HepG2 (cell line): ENCODE data around the gene SMARCB1. TPM values are rescaled to one million over a fixed set of nuclear protein-coding genes. Genes with fewer than 3 reads are reported as not detected.
"Not testable (repeated sequence)": the region's sequence is repeated elsewhere in the genome, so short reads cannot be mapped to it uniquely, and the experiment has no call there.

Experiments
- ATAC-seq: fragments of 200-7000 bp; cut with Tn5 transposase; 3 replicates; pipeline ENCODE4 v1.9.1; 2020; ENCODE audit warnings: mild to moderate bottlenecking, moderate library complexity
- BruUV-seq: library from RNA; stranded (reverse); fragments of 400-500 nt; replicated peaks from 2 replicates; lab custom pipeline; 2021; lab: Mats Ljungman, UMichigan
- CTCF ChIA-PET: fragments of 300-600 bp; formaldehyde crosslinking; extraction: SDS; loops from one replicate; lab custom pipeline; 2021; ENCODE audit warnings: low total read pairs, inconsistent platforms, low intra/inter-chr PET ratio; lab: Yijun Ruan, JAX
- POLR2A ChIA-PET: fragments of 350-600 bp; sonication (Branson Sonifier 250); formaldehyde crosslinking; loops from one replicate; lab custom pipeline; 2020; ENCODE audit warnings: antibody characterized with exemption, inconsistent platforms; lab: Yijun Ruan, JAX
- DNase-seq: peaks from one replicate; pipeline ENCODE4 v3.0.0-alpha.2; 2015; ENCODE audit warnings: low spot score
- FAIRE-seq: peaks from 3 replicates; lab custom pipeline; 2011; peaks lifted over from hg19 to GRCh38; lab: Jason Lieb, UNC
- H2AFZ ChIP-seq: one replicate; pipeline ENCODE4 v1.6.1; 2011; ENCODE audit warnings: low read length, inconsistent platforms
- H3K27ac ChIP-seq: fragments of 300-600 bp; 3 replicates; pipeline ENCODE4 v1.8.0; 2011; ENCODE audit warnings: mixed run types, mild to moderate bottlenecking, mixed read lengths, low read length, inconsistent platforms; ENCODE audit not compliant: insufficient read depth; ENCODE audit errors: extremely low read length
- H3K27me3 ChIP-seq, 2 experiments: fragments of 200-600 bp in 1 of 2; 2 replicates in 1 of 2; 3 replicates in 1 of 2; pipeline versions ENCODE4 v1.6.0 to v1.8.0; 2011; ENCODE audit warnings: low read length in 2 of 2, mild to moderate bottlenecking in 2 of 2, moderate library complexity in 2 of 2, inconsistent platforms in 1 of 2; ENCODE audit not compliant: insufficient read depth in 2 of 2, control insufficient read depth in 1 of 2
- H3K36me3 ChIP-seq, 2 experiments: fragments of 200-600 bp in 1 of 2; replicated peaks in 1 of 2; 2 replicates in 1 of 2; 3 replicates in 1 of 2; pipeline versions ENCODE4 v1.5.1 to v1.8.0; 2011; ENCODE audit warnings: low read length in 2 of 2, inconsistent platforms in 1 of 2; ENCODE audit not compliant: insufficient read depth in 2 of 2, control insufficient read depth in 1 of 2
- H3K4me1 ChIP-seq: 2 replicates; pipeline ENCODE4 v1.5.1; 2012; ENCODE audit warnings: low read length, inconsistent platforms; ENCODE audit not compliant: insufficient read depth
- H3K4me2 ChIP-seq: 2 replicates; pipeline ENCODE4 v1.6.0; 2011; ENCODE audit warnings: low read depth, low read length, inconsistent platforms
- H3K4me3 ChIP-seq, 3 experiments: fragments of 200-600 bp in 1 of 3; sonication (generic), shearing (Covaris generic) in 1 of 3; replicated peaks in 1 of 3; 2 replicates each; pipeline ENCODE4 v1.5.1; 2011 to 2016; ENCODE audit warnings: low read length in 3 of 3, inconsistent platforms in 2 of 3, low read depth in 2 of 3, mild to moderate bottlenecking in 2 of 3, control low read depth in 1 of 3, mixed read lengths in 1 of 3; ENCODE audit not compliant: insufficient read depth in 1 of 3
- H3K79me2 ChIP-seq: one replicate; pipeline ENCODE4 v1.6.1; 2011; ENCODE audit warnings: low read length, inconsistent platforms; ENCODE audit not compliant: insufficient read depth
- H3K9ac ChIP-seq: 2 replicates; pipeline ENCODE4 v1.6.0; 2011; ENCODE audit warnings: mild to moderate bottlenecking, low read depth, low read length, inconsistent platforms; ENCODE audit not compliant: insufficient read depth
- H3K9me3 ChIP-seq: 2 replicates; pipeline ENCODE4 v1.5.1; 2012; ENCODE audit warnings: mild to moderate bottlenecking, low read length
- H4K20me1 ChIP-seq: 2 replicates; pipeline ENCODE4 v1.6.0; 2011; ENCODE audit warnings: inconsistent platforms, mild to moderate bottlenecking, low read length, moderate library complexity; ENCODE audit not compliant: insufficient read depth
- CBX1 ChIP-seq: IDR thresholded peaks from one replicate; pipeline ENCODE4 v1.6.1; 2016; ENCODE audit warnings: antibody characterized with exemption, low read depth
- MAFG ChIP-seq: sonication (generic); formaldehyde crosslinking; IDR thresholded peaks from 2 replicates; pipeline ENCODE4 v1.5.1; 2020; ENCODE audit warnings: mild to moderate bottlenecking, missing genetic modification reagents
- MED8 ChIP-seq: sonication (generic); formaldehyde crosslinking; IDR thresholded peaks from 2 replicates; pipeline ENCODE4 v1.8.1; 2023; ENCODE audit warnings: mild to moderate bottlenecking, missing genetic modification reagents; ENCODE audit not compliant: insufficient replicate concordance
- MTF1 ChIP-seq: sonication (generic); formaldehyde crosslinking; IDR thresholded peaks from 2 replicates; pipeline ENCODE4 v1.5.0; 2020; ENCODE audit warnings: missing genetic modification reagents
- SP2 ChIP-seq: sonication (generic); formaldehyde crosslinking; IDR thresholded peaks from 2 replicates; pipeline ENCODE4 v1.5.1; 2020; ENCODE audit warnings: mild to moderate bottlenecking, missing genetic modification reagents
- ZNF224 ChIP-seq: sonication (generic); formaldehyde crosslinking; IDR thresholded peaks from 2 replicates; pipeline ENCODE4 v1.5.0; 2020; ENCODE audit warnings: mild to moderate bottlenecking, missing genetic modification reagents
- ZNF318 ChIP-seq: sonication (generic); formaldehyde crosslinking; IDR thresholded peaks from 2 replicates; pipeline ENCODE4 v1.4.0; 2020; ENCODE audit warnings: mild to moderate bottlenecking, missing genetic modification reagents
- ZNF792 ChIP-seq: IDR thresholded peaks from 2 replicates; pipeline ENCODE4 v1.6.1; 2016
- WGBS: methylation state at CpG from one replicate; pipeline ENCODE4 v1.1.6; 2017; ENCODE audit warnings: low lambda C conversion rate; 5-methylcytosine and 5-hydroxymethylcytosine counted together
- in situ Hi-C: cut with HindIII; loops from 2 replicates; pipeline ENCODE4 v1.10.0; 2017; ENCODE audit warnings: low pct_unique_long_range_greater_than_20kb; ENCODE audit not compliant: extremely low pct_ligation_motif_present
- intact Hi-C: fragments of 100-400 bp; cut with micrococcal nuclease; formaldehyde crosslinking; loops from one replicate; pipeline ENCODE4 v1.10.0; 2022; ENCODE audit not compliant: unreplicated experiment
- polyA plus RNA-seq, 8 experiments: library from polyadenylated mRNA; depleted of rRNA in 3 of 8; stranded (reverse) in 7 of 8; unstranded in 1 of 8; fragments of >200 nt; fragmentation: Illumina TruSeq in 4 of 8; extraction: Trizol in 4 of 8; gene quantifications; 2 replicates each; pipeline versions ENCODE4 v1.2.1 to v1.2.3, GENCODE V29; 2011 to 2016; ENCODE audit warnings: low read depth in 4 of 8, missing spikeins in 1 of 8, mixed read lengths in 1 of 8; ENCODE audit not compliant: insufficient read depth in 1 of 8
- total RNA-seq, 5 experiments: library from RNA; depleted of rRNA; stranded (reverse); fragments of >200 nt; fragmentation: Illumina TruSeq; extraction: Trizol; gene quantifications; 2 replicates each; pipeline ENCODE4 v1.2.3, GENCODE V29; 2016; ENCODE audit warnings: low read depth in 1 of 5
- TF ChIP-seq, protein P1 (sequence below): sonication (generic); formaldehyde crosslinking; IDR thresholded peaks from 2 replicates; pipeline ENCODE4 v1.4.0; 2020; ENCODE audit warnings: missing genetic modification reagents

Gene SMARCB1
- total and polyA plus RNA-seq, 2 of the 13 experiments (the other 11 are each of a cell fraction or from before 2014, with no cell fraction given) = 74.0 to 166 TPM

DNA sequence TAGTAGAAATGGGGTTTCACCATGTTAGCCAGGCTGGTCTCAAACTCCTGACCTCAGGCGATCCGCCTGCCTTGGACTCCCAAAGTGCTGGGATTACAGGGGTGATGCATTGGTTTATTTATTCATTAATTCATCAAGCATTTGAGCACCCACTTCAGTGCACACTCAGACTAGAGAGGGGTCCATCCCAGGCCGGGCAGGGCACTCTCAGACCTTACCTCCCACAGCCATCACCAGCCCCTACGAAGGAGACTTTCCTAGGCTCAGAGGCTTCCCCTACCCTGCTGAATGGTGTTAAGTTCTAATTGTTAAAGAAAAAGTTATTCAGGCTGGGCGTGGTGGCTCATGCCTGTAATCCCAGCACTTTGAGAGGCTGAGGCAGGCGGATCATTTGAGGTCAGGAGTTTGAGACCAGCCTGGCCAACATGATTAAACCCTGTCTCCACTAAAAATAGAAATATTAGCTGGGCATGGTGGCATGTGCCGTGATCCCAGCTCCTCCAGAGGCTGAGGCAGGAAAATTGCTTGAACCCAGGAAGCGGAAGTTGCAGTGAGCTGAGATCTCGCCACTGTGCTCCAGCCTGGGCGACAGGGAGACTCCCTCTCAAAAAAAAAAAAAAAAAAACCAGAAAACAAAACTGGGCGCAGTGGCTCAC lies 77.9 kb downstream of the SMARCB1 start:
- intact Hi-C loops, H3K79me2 ChIP-seq, H4K20me1 ChIP-seq, BruUV-seq, POLR2A ChIA-PET, in situ Hi-C loops, DNase-seq, CTCF ChIA-PET, H3K4me1 ChIP-seq, H2AFZ ChIP-seq, H3K4me2 ChIP-seq, FAIRE-seq, ATAC-seq, H3K27ac ChIP-seq, H3K9me3 ChIP-seq, H3K27me3 ChIP-seq, H3K9ac ChIP-seq, H3K4me3 ChIP-seq: not testable (repeated sequence)
- H3K36me3 ChIP-seq = peaks cover 5 to 19% of the 10 kb centered on the region in 2 experiments; a peak in 4 of 5 replicates
- WGBS = 95% methylated on average over 11 of the region's 11 CpGs

GRCh38 chr22:23868580-23868979 lies 81.8 kb downstream of the SMARCB1 start:
- CTCF ChIA-PET = no interaction called here
- no peak overlapping the region for H3K9ac ChIP-seq
- POLR2A ChIA-PET = no interaction called here
- no TSS peak for BruUV-seq
- FAIRE-seq = no peak
- no peak overlapping the region for H3K27ac ChIP-seq
- intact Hi-C loops = no loop called here
- no peak overlapping the region for H3K4me2 ChIP-seq
- 93% methylated on average over 3 of the region's 4 CpGs for WGBS
- H3K79me2 ChIP-seq = no peaks in the 10 kb centered on the region
- no peak for ATAC-seq
- in situ Hi-C loops = no loop called here
- no peaks in the 10 kb centered on the region for H3K9me3 ChIP-seq
- peaks cover 5 to 26% of the 10 kb centered on the region in 2 experiments; a peak in 4 of 5 replicates for H3K36me3 ChIP-seq
- H2AFZ ChIP-seq = no peak overlapping the region
- no peaks in the 10 kb centered on the region for H4K20me1 ChIP-seq
- DNase-seq = no peak
- H3K4me3 ChIP-seq = no peak overlapping the region
- no peaks in the 10 kb centered on the region for H3K4me1 ChIP-seq
- no peaks in the 10 kb centered on the region for H3K27me3 ChIP-seq
- TF ChIP-seq MTF1 (CRISPR knock-in tag) (no peak), SP2 (CRISPR knock-in tag) (no peak), CBX1 (no peak), ZNF792 (CRISPR knock-in tag) (no peak), ZNF318 (no peak), MAFG (CRISPR knock-in tag) (no peak), ZNF224 (CRISPR knock-in tag) (no peak), MED8 (CRISPR knock-in tag) (no peak)
- TF ChIP-seq, protein P1, sequence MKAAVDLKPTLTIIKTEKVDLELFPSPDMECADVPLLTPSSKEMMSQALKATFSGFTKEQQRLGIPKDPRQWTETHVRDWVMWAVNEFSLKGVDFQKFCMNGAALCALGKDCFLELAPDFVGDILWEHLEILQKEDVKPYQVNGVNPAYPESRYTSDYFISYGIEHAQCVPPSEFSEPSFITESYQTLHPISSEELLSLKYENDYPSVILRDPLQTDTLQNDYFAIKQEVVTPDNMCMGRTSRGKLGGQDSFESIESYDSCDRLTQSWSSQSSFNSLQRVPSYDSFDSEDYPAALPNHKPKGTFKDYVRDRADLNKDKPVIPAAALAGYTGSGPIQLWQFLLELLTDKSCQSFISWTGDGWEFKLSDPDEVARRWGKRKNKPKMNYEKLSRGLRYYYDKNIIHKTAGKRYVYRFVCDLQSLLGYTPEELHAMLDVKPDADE (CRISPR knock-in tag) = no peak
